ENCODE results near the gene RABGAP1L. TPM values are rescaled to one million over a fixed set of nuclear protein-coding genes. Genes with fewer than 3 reads are reported as not detected.
"Not testable (repeated sequence)": the region's sequence is repeated elsewhere in the genome, so short reads cannot be mapped to it uniquely, and the experiment has no call there.

RABGAP1L gene
- total RNA-seq, 2 experiments from 2014 or later = 47.4 to 53.3 TPM

- peaks cover 55% of the 10 kb centered on the region for H3K36me3 Mint-ChIP-seq (ENCODE audit: low read depth)
Observed at GRCh38 chr1:174315239-174315638, 155.9 kb downstream of the RABGAP1L start.

GRCh38 chr1:174320897-174321296, 161.6 kb downstream of the RABGAP1L start:
- Mint-ChIP-seq H3K9me3 (peaks cover 62% of the 10 kb centered on the region), H3K36me3 (ENCODE audit: low read depth) (peaks cover 58% of the 10 kb centered on the region), H3K4me1 (peaks cover 12% of the 10 kb centered on the region)
- H3K4me3 Mint-ChIP-seq, H3K27me3 Mint-ChIP-seq, H3K27ac Mint-ChIP-seq, CTCF ChIA-PET, DNase-seq, POLR2A ChIA-PET: not testable (repeated sequence)

More at GRCh38 chr1:174315239-174315638, 155.9 kb downstream of the RABGAP1L start:
- DNase-seq = no peak
- ChIA-PET CTCF (no interaction called here), POLR2A (no interaction called here)
- no peak overlapping the region for H3K4me3 Mint-ChIP-seq
- H3K27me3 Mint-ChIP-seq = no peaks in the 10 kb centered on the region
- H3K9me3 Mint-ChIP-seq = peaks cover 52% of the 10 kb centered on the region
- no peaks in the 10 kb centered on the region for H3K4me1 Mint-ChIP-seq
- no peak overlapping the region for H3K27ac Mint-ChIP-seq

GRCh38 chr1:174322202-174322862, 163.0 kb downstream of the RABGAP1L start:
- Mint-ChIP-seq H3K27me3 (no peaks in the 10 kb centered on the region), H3K4me3 (no peak overlapping the region), H3K9me3 (peaks cover 64% of the 10 kb centered on the region), H3K36me3 (ENCODE audit: low read depth) (peaks cover 65% of the 10 kb centered on the region), H3K4me1 (peaks cover 12% of the 10 kb centered on the region), H3K27ac (no peak overlapping the region)
- ChIA-PET CTCF (no interaction called here), POLR2A (no interaction called here)
- DNase-seq = no peak

- H3K9me3 Mint-ChIP-seq = peaks cover 59% of the 10 kb centered on the region
- H3K27ac Mint-ChIP-seq = no peak overlapping the region
- H3K4me3 Mint-ChIP-seq = no peak overlapping the region
- POLR2A ChIA-PET = no interaction called here
- CTCF ChIA-PET = no interaction called here
- no peak for DNase-seq
- H3K4me1 Mint-ChIP-seq = peaks cover 12% of the 10 kb centered on the region
- H3K36me3 Mint-ChIP-seq (ENCODE audit: low read depth) = peaks cover 55% of the 10 kb centered on the region
- H3K27me3 Mint-ChIP-seq = no peaks in the 10 kb centered on the region
Observed at GRCh38 chr1:174324493-174324892, 165.2 kb downstream of the RABGAP1L start.

GRCh38 chr1:174324939-174325338, 165.6 kb downstream of the RABGAP1L start:
- no peak overlapping the region for H3K4me3 Mint-ChIP-seq
- CTCF ChIA-PET = no interaction called here
- H3K27ac Mint-ChIP-seq = no peak overlapping the region
- no peaks in the 10 kb centered on the region for H3K27me3 Mint-ChIP-seq
- no peak for DNase-seq
- peaks cover 12% of the 10 kb centered on the region for H3K4me1 Mint-ChIP-seq
- peaks cover 51% of the 10 kb centered on the region for H3K36me3 Mint-ChIP-seq (ENCODE audit: low read depth)
- peaks cover 54% of the 10 kb centered on the region for H3K9me3 Mint-ChIP-seq
- POLR2A ChIA-PET = no interaction called here

GRCh38 chr1:174326278-174326677, 167.0 kb downstream of the RABGAP1L start:
- Mint-ChIP-seq H3K27ac (no peak overlapping the region), H3K27me3 (no peaks in the 10 kb centered on the region), H3K36me3 (ENCODE audit: low read depth) (peaks cover 37% of the 10 kb centered on the region), H3K4me3 (no peak overlapping the region), H3K9me3 (peaks cover 43% of the 10 kb centered on the region), H3K4me1 (peaks cover 12% of the 10 kb centered on the region)
- DNase-seq = no peak
- POLR2A ChIA-PET = no interaction called here
- CTCF ChIA-PET = no interaction called here

- ChIA-PET POLR2A (no interaction called here), CTCF (interaction anchor here (1.0 kb wide), 1 partner anchor 9 kb away, joined by 3 read pairs; no protein-coding TSS in a partner anchor)
- DNase-seq = no peak
- Mint-ChIP-seq H3K27me3 (no peaks in the 10 kb centered on the region), H3K4me1 (no peaks in the 10 kb centered on the region), H3K9me3 (no peaks in the 10 kb centered on the region), H3K4me3 (no peak overlapping the region), H3K36me3 (ENCODE audit: low read depth) (no peaks in the 10 kb centered on the region), H3K27ac (no peak overlapping the region)
Observed at GRCh38 chr1:174333437-174333836, 174.1 kb downstream of the RABGAP1L start.

- no peaks in the 10 kb centered on the region for H3K4me1 Mint-ChIP-seq
- no peaks in the 10 kb centered on the region for H3K27me3 Mint-ChIP-seq
- ChIA-PET CTCF (no interaction called here), POLR2A (no interaction called here)
- H3K27ac Mint-ChIP-seq = no peak overlapping the region
- DNase-seq = no peak
- H3K9me3 Mint-ChIP-seq = peaks cover 4% of the 10 kb centered on the region
- H3K36me3 Mint-ChIP-seq (ENCODE audit: low read depth) = peaks cover 3% of the 10 kb centered on the region
- H3K4me3 Mint-ChIP-seq = no peak overlapping the region
Observed at GRCh38 chr1:174337000-174337681, 177.8 kb downstream of the RABGAP1L start.

GRCh38 chr1:174340404-174340803, 181.1 kb downstream of the RABGAP1L start:
- H3K36me3 Mint-ChIP-seq (ENCODE audit: low read depth); POLR2A ChIA-PET; H3K9me3 Mint-ChIP-seq; CTCF ChIA-PET; H3K27ac Mint-ChIP-seq; H3K4me1 Mint-ChIP-seq; H3K27me3 Mint-ChIP-seq; H3K4me3 Mint-ChIP-seq; DNase-seq: not testable (repeated sequence)

GRCh38 chr1:174344162-174344561, 184.8 kb downstream of the RABGAP1L start:
- no peak overlapping the region for H3K4me3 Mint-ChIP-seq
- no peaks in the 10 kb centered on the region for H3K27me3 Mint-ChIP-seq
- POLR2A ChIA-PET = no interaction called here
- CTCF ChIA-PET = no interaction called here
- H3K4me1 Mint-ChIP-seq = no peaks in the 10 kb centered on the region
- no peak overlapping the region for H3K27ac Mint-ChIP-seq
- H3K36me3 Mint-ChIP-seq (ENCODE audit: low read depth) = peaks cover 6% of the 10 kb centered on the region
- H3K9me3 Mint-ChIP-seq = peaks cover 13% of the 10 kb centered on the region
- DNase-seq = no peak

- ChIA-PET CTCF (no interaction called here), POLR2A (no interaction called here)
- H3K27me3 Mint-ChIP-seq = no peaks in the 10 kb centered on the region
- no peak overlapping the region for H3K27ac Mint-ChIP-seq
- peaks cover 7% of the 10 kb centered on the region for H3K36me3 Mint-ChIP-seq (ENCODE audit: low read depth)
- no peak overlapping the region for H3K4me3 Mint-ChIP-seq
- peaks cover 8% of the 10 kb centered on the region for H3K9me3 Mint-ChIP-seq
- no peaks in the 10 kb centered on the region for H3K4me1 Mint-ChIP-seq
- DNase-seq = no peak
Observed at GRCh38 chr1:174352117-174352516, 192.8 kb downstream of the RABGAP1L start.

GRCh38 chr1:174352883-174353608, 193.7 kb downstream of the RABGAP1L start:
- Mint-ChIP-seq H3K27ac (no peak overlapping the region), H3K27me3 (no peaks in the 10 kb centered on the region), H3K4me1 (no peaks in the 10 kb centered on the region), H3K4me3 (no peak overlapping the region), H3K36me3 (ENCODE audit: low read depth) (peaks cover 4% of the 10 kb centered on the region), H3K9me3 (peaks cover 2% of the 10 kb centered on the region)
- ChIA-PET POLR2A (no interaction called here), CTCF (interaction anchor here (1.3 kb wide), 1 partner anchor 148 kb away, joined by 4 read pairs; no protein-coding TSS in a partner anchor)
- no peak for DNase-seq

GRCh38 chr1:174358344-174358743, 199.0 kb downstream of the RABGAP1L start:
- no peak for DNase-seq
- POLR2A ChIA-PET = no interaction called here

More at GRCh38 chr1:174358344-174358743, 199.0 kb downstream of the RABGAP1L start:
- no peaks in the 10 kb centered on the region for H3K9me3 Mint-ChIP-seq
- CTCF ChIA-PET = no interaction called here
- H3K27ac Mint-ChIP-seq = no peak overlapping the region
- no peak overlapping the region for H3K4me3 Mint-ChIP-seq
- no peaks in the 10 kb centered on the region for H3K4me1 Mint-ChIP-seq
- peaks cover 2% of the 10 kb centered on the region for H3K36me3 Mint-ChIP-seq (ENCODE audit: low read depth)
- no peaks in the 10 kb centered on the region for H3K27me3 Mint-ChIP-seq
